SH-SY5Y (cell line): Measurements from ENCODE around the gene GPC3.

ENCODE experiments used
- GATA2 ChIP-seq: IDR thresholded peaks from 2 replicates; pipeline ENCODE4 v1.6.1; 2011; ENCODE audit warnings: mild to moderate bottlenecking, low read depth, low read length
- GATA3 ChIP-seq: IDR thresholded peaks from 2 replicates; pipeline ENCODE4 v1.6.1; 2011; ENCODE audit warnings: low read depth, mild to moderate bottlenecking, low read length, moderate library complexity

The GPC3 gene

DNA sequence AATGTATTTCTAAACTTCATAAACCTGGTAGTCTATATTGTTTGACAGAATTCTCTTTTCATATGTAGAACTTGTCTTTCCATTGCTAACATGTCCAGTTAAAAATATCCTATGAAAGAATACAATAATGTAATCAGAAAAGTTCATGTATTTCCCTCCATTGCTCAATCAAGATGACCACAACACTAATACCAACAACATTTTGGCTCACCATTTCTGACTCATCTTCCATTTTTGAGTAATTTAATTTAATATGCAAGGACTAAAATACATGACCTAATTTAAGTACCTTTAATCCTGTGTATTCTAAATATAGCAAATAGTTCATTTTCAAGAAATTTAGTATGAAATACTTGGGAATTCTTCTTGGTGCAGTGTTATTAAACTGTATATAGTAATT is 330.6 kb downstream of the GPC3 start:
- TF ChIP-seq GATA3 (no peak), GATA2 (no peak)

DNA sequence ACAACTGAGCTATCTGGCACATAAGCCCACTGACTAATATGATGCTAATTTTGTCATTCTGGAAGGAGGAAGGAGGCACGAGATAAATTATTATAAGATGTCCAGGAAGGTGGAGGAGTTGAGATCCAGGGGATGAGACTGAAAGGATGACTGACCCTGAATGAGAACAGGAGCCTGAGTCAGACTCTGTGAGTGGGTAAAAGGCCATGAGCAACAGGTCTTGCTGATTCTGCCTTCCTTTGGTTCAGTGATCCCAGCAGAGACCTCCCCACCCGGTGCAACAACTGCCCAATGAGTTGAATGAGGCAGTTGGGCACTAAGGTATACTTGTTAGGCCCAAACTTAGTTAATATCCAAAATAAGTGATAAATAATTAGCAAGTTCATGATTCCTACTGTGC is 332.0 kb downstream of the GPC3 start:
- no peak for TF ChIP-seq GATA3
- TF ChIP-seq GATA2: no peak

DNA sequence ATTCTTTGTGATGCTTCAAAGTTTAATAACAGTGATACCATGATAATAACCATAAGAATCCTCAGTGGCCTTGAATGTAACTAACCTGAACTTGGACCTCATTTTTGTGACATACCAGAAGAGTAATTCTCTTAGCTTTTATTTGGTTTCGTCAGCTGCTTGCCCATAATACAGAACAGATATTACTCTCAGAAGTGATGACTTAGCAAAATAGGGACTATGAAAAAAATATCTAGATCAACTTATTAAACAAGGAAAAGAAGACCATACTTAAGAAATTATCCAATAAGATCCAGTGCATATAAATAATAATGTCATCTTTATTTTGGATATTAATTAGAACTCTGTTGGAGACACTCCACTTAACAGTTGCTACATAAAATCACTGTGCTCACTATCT is 333.2 kb downstream of the GPC3 start:
- TF ChIP-seq GATA2 (no peak), GATA3 (no peak)

GRCh38 chrX:133650239-133650638 is 335.2 kb downstream of the GPC3 start:
- TF ChIP-seq GATA3: no peak
- no peak for TF ChIP-seq GATA2

DNA sequence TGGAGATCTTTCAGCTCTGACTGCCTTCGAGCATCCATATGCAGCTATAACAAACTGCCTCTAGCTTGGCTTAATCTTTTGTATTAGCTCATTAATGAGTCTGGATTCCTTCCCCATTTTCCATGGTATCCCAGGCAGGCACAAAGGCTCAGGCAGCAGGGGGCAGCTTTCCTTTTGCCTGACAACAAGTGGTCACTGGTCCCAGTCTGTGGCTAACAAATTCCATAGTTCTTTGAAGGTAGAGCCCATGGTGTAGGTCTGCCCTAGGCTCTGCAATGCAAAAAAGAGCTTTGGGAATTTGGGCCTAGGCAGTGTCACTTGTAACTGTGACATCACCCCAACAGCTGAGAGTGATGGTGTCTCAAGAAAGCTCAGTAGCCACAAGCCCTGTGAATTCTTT is 335.7 kb downstream of the GPC3 start:
- TF ChIP-seq GATA3 (no peak), GATA2 (no peak)

GRCh38 chrX:133648594-133648993 is 336.8 kb downstream of the GPC3 start:
- TF ChIP-seq GATA2: no peak

- no peak for TF ChIP-seq GATA3
- no peak for TF ChIP-seq GATA2
These were observed 338.7 kb downstream of the GPC3 start for GRCh38 chrX:133646719-133647116.

DNA sequence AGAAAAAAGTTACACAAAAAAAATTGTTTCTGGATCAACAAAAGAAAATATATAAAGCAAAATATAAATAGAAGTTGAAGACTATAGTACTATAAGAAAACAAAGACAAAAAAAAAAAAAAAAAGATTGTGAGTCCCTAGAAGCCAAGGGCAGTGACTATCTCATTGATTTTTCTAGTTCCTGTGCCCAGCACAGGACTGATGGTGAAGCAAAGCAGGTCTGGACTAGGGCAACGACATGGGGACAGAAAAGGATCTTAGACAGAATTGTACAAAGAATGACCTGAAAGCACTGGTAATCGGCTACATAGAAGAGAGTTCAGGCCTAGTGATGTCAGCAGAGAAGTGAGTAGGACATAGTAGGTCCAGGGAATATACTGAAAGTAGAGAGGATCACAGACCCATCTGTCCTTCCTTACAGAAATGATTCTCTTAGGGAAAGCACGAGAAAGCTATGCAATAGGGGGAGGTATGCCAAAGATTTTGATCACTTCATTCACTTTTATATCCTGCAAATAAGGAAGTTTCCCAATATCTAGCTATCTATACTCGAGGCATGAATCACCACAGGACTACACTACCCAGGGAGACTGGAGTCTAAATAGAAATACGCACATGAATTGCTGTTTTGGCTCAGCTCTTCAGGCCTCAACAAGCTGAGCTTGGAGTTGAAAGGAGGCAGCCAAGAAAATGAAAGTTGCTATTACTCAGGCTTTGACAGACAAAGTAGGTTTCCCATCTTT is 339.2 kb downstream of the GPC3 start:
- TF ChIP-seq GATA3: no peak
- no peak for TF ChIP-seq GATA2

- no peak for TF ChIP-seq GATA2
- TF ChIP-seq GATA3: no peak
These were observed 340.1 kb downstream of the GPC3 start for GRCh38 chrX:133645256-133645655.

GRCh38 chrX:133640161-133641015 is 345.0 kb downstream of the GPC3 start:
- TF ChIP-seq GATA2 (no peak), GATA3 (no peak)

- no peak for TF ChIP-seq GATA2
- TF ChIP-seq GATA3: no peak
These were observed 345.7 kb downstream of the GPC3 start for GRCh38 chrX:133639726-133640125.

- TF ChIP-seq GATA2: no peak
- no peak for TF ChIP-seq GATA3
These were observed 347.1 kb downstream of the GPC3 start for GRCh38 chrX:133638285-133638684.

- TF ChIP-seq GATA2 (no peak), GATA3 (no peak)
These were observed 347.6 kb downstream of the GPC3 start for GRCh38 chrX:133637765-133638164.

DNA sequence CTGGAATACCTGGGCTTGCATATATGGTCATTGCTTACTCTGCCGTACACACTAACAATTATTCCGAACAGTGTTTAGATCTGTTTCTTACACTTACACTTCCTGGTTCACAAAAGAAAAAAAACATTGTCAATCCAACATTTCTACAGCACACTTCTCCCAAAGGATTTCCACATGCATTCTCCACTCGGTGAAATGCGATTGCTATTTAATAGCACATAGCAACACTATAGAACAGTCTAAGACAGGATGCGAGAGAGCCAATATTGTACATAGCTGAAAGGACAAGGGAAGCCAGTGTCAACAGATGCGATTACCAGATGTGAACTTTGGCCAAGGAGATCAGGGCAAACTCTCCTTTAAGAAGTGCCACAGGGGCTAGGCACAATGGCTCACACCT is 349.4 kb downstream of the GPC3 start:
- TF ChIP-seq GATA2: no peak

DNA sequence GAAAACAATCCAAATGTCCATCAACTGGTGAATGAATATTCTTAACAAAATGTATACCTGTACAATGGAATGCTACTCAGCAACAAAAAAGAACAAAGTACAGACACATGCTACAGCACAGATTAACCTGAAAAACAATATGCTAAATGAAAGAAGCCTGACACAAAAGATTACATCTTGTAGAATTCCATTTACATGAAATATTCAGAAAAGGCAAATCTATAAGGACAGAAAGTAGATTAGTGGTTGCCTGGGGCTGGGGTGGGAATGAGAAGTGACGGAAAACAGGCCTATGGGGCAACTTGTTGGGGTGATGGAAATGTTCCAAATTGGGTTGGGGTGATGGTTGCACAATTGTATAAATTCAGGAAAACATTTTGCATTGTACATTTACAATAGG is 351.0 kb downstream of the GPC3 start:
- TF ChIP-seq GATA3 (no peak), GATA2 (no peak)
